Skeletal muscle satellite cell (primary cell): ENCODE measurements around the gene PPP1R1B.

Experiments
- H3K27me3 ChIP-seq: 2 replicates; pipeline ENCODE4 v1.7.0; 2013; ENCODE audit warnings: low read length; ENCODE audit not compliant: control insufficient read depth, insufficient read depth
- H3K36me3 ChIP-seq: 2 replicates; pipeline ENCODE4 v1.7.0; 2013; ENCODE audit warnings: mild to moderate bottlenecking, control low read depth, low read length; ENCODE audit not compliant: insufficient read depth
- H3K4me1 ChIP-seq: 2 replicates; pipeline ENCODE4 v1.7.0; 2013; ENCODE audit warnings: low read length; ENCODE audit not compliant: control insufficient read depth, insufficient read depth
- H3K4me2 ChIP-seq: 2 replicates; pipeline ENCODE4 v1.7.0; 2013; ENCODE audit warnings: mild to moderate bottlenecking, low read length
- H3K4me3 ChIP-seq: 2 replicates; pipeline ENCODE4 v1.7.0; 2013; ENCODE audit warnings: low read length
- H3K9ac ChIP-seq: 2 replicates; pipeline ENCODE4 v1.7.0; 2013; ENCODE audit warnings: mild to moderate bottlenecking, low read depth, low read length, moderate library complexity
- H3K9me3 ChIP-seq: replicated peaks from 2 replicates; pipeline ENCODE4 v1.7.0; 2013; ENCODE audit warnings: mild to moderate bottlenecking, control low read depth, low read length

Gene PPP1R1B

DNA sequence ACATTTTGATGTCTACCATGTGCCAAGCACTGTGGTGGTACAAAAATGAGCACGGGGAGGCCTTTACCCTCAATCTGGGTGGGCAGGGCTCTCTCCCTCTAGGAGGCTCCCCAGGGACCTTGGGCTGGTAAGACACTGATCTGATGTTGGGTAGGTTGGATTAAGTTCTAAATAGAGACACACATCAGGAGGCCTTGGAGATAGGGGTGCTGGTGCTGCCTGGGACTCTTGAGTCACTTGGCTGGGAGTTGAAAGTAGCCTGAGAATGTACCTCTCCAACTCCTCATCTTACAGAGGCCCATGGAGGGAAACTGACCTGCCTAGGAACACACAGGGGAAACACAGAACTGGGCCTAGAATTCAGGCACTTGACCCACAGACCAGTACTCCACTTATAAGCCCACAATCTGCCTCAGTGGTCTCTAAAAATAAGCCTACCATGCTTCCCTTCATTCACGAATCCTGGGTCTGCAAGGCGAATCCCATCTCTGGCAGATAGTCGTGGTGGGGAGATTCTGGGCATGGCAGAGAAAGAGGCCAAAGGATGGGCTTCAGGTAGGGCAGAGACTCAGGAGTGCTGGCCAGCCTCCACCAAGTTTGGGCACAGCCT is 17.2 kb upstream of the PPP1R1B start:
- H3K36me3 ChIP-seq = no peaks in the 10 kb centered on the region
- no peaks in the 10 kb centered on the region for H3K4me1 ChIP-seq
- no peak overlapping the region for H3K4me2 ChIP-seq
- no peak overlapping the region for H3K4me3 ChIP-seq
- no peaks in the 10 kb centered on the region for H3K9me3 ChIP-seq
- peaks cover 74% of the 10 kb centered on the region for H3K27me3 ChIP-seq
- H3K9ac ChIP-seq = no peak overlapping the region

DNA sequence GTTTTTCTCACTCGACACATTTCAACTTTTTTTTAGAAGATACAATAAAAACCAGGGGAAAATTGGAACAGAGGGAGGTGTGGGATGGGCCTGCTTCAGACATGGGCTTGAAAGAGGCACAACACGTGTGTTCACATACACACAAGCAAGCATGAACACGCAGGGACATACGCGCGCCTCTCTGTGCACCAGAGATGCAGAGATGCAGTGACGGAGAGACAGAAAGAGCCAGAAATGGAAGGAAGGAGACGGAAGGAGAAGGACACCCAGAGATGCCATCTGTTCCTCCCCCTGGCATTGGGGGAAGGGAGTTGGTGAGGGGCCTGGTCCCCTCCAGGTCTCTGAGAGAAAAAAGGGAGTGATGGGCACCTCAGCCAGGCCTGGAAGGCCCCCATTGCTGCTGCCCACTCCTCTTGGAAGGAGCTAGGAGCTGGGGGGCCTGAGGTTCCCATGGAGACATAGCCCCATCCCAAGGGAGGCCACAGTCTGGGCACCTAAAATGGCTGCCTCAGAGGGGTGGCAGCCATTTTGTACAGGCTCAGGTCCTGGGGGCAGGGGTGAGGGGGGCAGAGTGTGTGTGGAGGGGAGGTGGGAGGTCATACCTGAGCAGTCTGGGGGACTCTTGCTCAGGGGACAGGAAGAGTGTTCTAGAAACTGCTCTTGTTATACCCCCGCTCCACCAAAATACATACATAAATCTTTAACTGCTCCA is 15.2 kb upstream of the PPP1R1B start:
- no peaks in the 10 kb centered on the region for H3K4me1 ChIP-seq
- no peak overlapping the region for H3K4me2 ChIP-seq
- H3K27me3 ChIP-seq = peaks cover 65% of the 10 kb centered on the region
- H3K4me3 ChIP-seq = no peak overlapping the region
- no peaks in the 10 kb centered on the region for H3K36me3 ChIP-seq
- no peaks in the 10 kb centered on the region for H3K9me3 ChIP-seq
- H3K9ac ChIP-seq = no peak overlapping the region

DNA sequence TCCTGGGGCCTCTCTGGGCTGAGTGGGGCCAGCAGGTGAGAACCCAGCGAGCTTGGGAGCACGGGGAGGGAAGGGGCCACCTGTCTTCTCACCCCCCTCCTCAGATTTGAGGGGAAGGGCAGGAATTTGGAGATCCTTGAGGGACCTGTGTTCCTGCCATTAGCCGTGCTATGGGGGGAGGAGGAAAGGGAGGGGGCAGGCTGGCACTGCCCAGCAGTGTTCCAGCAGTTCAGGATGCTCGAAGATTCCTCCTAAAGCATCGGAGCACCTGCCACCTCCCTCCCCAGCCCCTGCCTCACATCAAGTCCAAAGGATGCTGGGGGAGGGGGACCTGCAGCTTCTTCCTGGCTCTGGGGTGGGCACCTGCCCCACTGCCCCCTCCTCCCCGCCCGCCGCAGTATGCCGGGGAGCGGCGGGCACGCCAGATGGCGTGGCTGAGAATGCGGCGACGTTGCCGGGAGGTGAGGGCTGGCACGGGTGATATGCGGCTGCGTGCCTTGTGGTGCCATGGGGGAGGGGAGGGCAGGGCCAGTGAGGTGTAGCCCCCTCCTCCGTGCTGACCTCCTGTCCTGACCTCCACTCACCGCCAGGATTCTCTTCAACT is 14.4 kb upstream of the PPP1R1B start:
- Histone ChIP-seq H3K27me3 (peaks cover 66% of the 10 kb centered on the region), H3K9me3 (no peaks in the 10 kb centered on the region), H3K4me3 (no peak overlapping the region), H3K9ac (no peak overlapping the region), H3K4me2 (no peak overlapping the region), H3K4me1 (peaks cover under 1% of the 10 kb centered on the region), H3K36me3 (no peaks in the 10 kb centered on the region)

DNA sequence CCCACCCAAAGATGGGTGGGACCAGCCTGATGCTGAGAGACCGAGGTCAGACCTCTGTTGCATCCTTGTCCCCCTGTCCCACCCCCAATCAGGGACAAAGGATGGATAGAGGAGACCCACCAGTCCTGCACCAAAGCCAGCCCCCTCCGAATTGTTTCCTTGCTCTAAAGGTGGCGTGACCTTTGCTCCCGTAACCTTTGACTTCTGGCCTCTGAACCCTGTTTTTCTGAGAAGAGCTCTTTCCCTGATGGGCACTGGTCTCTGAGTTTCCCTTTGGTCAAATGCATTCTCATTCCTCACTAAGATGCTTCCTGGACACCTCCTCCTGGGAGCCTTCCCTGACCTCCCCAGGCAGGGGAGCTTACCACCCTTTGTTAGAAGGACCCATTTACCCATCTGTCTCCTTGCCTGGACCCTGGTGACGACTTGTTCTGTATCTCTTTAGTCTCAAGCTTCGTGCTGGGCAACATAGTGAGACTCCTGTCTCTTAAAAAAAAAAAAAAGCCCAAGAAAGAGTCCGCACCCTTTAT is 13.8 kb upstream of the PPP1R1B start:
- Histone ChIP-seq H3K36me3 (no peaks in the 10 kb centered on the region), H3K27me3 (peaks cover 62% of the 10 kb centered on the region), H3K4me1 (peaks cover 4% of the 10 kb centered on the region), H3K4me3 (no peak overlapping the region), H3K9ac (no peak overlapping the region), H3K4me2 (no peak overlapping the region), H3K9me3 (no peaks in the 10 kb centered on the region)

DNA sequence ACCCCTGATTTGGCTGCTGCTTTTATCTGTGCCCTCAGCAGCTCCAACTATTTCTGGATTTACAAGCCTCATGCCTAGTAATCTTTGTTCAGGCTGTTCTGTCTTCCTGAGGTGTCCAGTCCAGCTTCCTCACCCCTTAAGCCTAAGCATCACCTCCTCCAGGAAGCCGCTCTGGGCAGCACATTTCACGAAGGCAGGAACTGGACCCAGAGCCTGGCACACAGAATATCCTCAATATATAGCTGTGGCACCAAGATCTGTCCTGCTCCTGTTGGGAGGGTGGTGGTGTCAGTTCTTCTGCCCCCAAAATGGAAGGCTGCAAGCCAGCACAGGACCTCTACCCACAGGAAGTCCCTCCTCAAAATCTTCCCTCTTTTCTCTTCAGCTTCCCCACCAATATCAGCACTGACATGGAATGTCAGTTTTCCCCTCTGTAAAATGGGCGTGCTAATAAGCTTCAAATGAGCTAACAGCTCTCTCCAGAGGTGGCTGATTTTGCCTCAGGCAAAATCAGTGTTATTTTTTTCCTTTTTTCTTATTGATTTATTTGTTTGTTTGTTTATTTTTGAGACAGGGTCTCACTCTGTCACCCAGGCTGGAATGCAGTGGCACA is 12.1 kb upstream of the PPP1R1B start:
- Histone ChIP-seq H3K9ac (no peak overlapping the region), H3K27me3 (peaks cover 45% of the 10 kb centered on the region), H3K4me2 (no peak overlapping the region), H3K9me3 (no peaks in the 10 kb centered on the region), H3K36me3 (no peaks in the 10 kb centered on the region), H3K4me1 (peaks cover 13% of the 10 kb centered on the region), H3K4me3 (no peak overlapping the region)

DNA sequence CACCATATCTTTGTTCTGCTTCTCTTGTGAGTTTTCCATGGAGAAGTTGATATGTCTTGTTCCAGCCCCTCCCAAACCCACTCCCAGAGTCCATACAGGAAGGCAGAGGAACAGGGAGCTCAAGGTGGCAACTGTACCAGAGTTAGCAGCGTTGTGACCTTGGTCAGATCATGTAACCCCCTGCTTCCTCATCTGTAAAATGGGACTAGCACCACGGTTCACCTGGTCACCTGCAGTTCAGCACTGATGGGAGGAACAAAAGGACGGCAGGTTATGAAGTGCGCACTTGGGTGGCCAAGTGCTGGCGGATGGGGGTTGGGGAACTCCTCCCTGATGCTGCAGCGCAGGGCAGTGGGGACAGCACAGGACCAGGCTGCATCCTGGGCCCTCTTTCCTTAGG is 11.3 kb upstream of the PPP1R1B start:
- Histone ChIP-seq H3K36me3 (no peaks in the 10 kb centered on the region), H3K27me3 (peaks cover 41% of the 10 kb centered on the region), H3K9me3 (no peaks in the 10 kb centered on the region)

DNA sequence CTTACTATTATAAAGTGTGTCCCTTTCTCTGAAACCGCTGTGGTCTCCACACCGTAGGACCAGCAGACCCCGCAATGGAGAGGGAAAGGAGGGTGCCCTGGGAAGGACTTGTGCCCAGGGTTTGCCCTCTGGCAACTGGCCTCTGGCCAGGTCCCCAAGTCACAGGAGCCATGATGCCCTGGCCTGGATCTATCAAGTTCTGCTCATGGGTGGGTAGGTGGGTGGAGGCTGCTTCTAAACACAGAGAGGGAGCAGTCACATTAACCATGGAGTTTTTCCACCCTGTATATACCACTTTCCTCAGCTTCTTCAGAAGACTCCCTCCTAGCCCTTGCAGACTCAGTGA is 9.7 kb upstream of the PPP1R1B start:
- H3K9ac ChIP-seq = no peak overlapping the region
- no peaks in the 10 kb centered on the region for H3K36me3 ChIP-seq
- H3K27me3 ChIP-seq = peaks cover 44% of the 10 kb centered on the region
- H3K9me3 ChIP-seq = no peaks in the 10 kb centered on the region
- H3K4me1 ChIP-seq = peaks cover 13% of the 10 kb centered on the region
- no peak overlapping the region for H3K4me3 ChIP-seq
- H3K4me2 ChIP-seq = peak overlapping the region; percentile 77

More for the DNA sequence above, 11.3 kb upstream of the PPP1R1B start:
- peaks cover 13% of the 10 kb centered on the region for H3K4me1 ChIP-seq
- no peak overlapping the region for H3K4me3 ChIP-seq
- H3K9ac ChIP-seq = no peak overlapping the region
- no peak overlapping the region for H3K4me2 ChIP-seq

DNA sequence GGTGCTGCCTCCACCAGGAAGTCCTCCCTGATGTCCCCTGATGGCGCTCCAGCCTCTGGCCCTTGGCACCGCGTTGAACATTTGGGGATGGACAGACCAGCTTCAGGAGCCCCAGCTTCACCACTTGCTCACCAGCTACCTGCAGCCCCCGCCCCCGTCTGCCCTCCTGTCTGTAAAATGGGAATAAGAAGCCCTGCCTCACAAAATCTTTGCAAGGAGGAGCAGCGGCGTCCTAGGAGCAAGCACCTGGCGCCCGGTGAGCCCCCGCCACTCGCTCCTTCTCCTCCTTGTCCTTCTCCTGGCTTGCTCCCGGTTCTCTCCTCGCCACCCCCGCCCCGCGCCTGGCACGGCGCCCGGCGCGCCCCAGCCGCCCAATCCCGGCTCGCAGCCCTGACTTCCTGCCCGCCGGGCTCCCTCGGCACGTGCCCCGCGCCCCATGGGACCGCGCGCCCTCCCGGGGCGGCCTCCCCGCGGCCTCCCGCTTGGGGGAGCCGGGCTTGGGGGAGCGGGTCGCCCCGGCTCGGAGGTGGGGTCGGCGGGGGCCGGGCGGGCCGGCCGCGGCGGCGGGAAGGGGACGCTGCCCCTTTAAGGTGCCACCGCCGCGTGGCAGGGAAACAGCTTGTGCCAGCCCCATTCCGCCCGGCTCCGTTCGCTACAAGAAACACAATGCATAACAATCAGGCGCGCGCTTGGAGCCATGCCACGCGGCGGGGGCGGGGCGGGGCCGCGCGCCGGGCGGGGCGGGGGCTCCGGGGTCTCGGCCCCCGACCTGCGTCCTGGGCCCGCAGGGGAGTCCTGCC is 9.1 kb upstream of the PPP1R1B start:
- Histone ChIP-seq H3K9ac (peak overlapping the region; percentile 80), H3K36me3 (no peaks in the 10 kb centered on the region), H3K27me3 (peaks cover 42% of the 10 kb centered on the region), H3K4me3 (peak overlapping the region; percentile 75), H3K4me1 (peaks cover 13% of the 10 kb centered on the region), H3K9me3 (no peaks in the 10 kb centered on the region), H3K4me2 (peak overlapping the region; percentile 98)

DNA sequence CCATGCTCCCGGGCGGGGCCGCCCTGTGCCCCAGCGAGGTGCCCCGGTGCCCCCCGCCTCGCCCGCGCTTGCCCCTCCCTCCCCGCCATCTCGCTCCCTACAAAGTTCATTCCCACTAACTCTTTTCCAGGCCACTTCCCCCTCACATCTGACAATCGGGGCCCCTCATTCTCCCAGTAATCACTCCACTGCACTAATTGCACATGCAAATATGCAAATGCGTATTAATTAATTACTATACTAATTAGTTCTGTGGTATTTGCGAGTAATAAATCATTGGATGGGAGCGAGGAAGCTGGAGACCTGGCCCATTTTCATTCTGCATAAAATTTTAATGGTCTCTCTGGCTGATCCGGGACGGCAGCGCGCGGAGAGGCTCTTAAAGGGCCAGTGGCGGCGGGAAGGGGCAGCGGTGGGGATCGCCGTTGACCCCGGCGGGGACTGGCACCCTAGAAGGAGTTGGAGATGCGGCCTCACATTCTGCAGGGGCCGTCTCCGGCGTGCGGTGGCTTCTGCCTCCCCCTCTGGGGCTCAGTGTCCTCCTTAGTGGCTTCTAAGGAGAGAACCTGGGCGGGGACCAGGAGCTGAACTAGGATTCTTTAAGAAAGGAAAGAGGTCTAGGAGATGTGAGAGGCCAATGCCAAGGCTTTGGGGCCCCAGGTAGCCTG is 8.4 kb upstream of the PPP1R1B start:
- H3K9ac ChIP-seq = peak overlapping the region; percentile 80
- H3K9me3 ChIP-seq = no peaks in the 10 kb centered on the region
- H3K36me3 ChIP-seq = no peaks in the 10 kb centered on the region
- H3K27me3 ChIP-seq = peaks cover 34% of the 10 kb centered on the region
- H3K4me2 ChIP-seq = peak overlapping the region; percentile 98
- peaks cover 17% of the 10 kb centered on the region for H3K4me1 ChIP-seq
- peak overlapping the region; percentile 75 for H3K4me3 ChIP-seq

DNA sequence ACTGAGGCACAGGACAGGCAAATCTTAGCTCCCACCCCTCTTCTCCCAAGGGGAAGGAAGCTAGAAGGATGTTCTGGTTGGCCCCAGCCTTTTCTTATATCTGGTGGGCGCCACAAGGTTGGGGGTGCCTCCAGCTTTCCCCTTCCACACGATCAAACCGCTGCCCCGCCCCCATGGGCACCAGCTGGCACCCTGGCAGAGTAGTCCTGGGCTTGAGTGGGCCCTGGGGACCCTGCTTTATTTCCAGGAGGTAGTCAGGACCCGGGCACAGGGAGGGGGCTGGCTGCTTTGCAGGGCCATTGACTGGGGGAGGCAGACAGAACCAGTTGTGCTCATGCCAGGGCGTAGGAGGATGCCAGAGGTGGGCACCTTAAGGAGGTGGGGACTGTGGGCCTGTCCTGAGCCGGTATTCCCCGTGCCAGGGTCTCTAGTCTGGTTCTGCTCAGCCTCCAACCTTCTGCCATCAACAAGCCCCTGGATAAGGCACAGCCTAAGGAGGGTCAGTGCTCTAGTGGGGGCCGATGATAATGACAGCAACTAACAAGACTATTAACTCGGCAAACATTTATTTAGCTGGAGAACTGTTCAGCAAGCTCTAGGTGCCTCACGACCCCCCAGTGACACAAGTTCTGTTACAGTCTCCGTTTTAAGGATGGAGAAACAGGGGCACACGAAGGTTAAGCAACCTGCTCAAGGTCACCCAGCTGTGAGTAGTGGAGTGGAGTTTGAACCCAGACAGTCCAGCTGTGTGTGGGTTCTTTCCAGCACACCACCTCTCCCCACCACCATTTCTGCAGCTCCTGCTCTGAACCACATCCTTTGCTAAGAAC is 7.6 kb upstream of the PPP1R1B start:
- Histone ChIP-seq H3K4me2 (peak overlapping the region; percentile 98), H3K9me3 (no peaks in the 10 kb centered on the region), H3K9ac (peak overlapping the region; percentile 80), H3K4me3 (peak overlapping the region; percentile 75), H3K36me3 (no peaks in the 10 kb centered on the region), H3K4me1 (peaks cover 17% of the 10 kb centered on the region), H3K27me3 (peaks cover 30% of the 10 kb centered on the region)
